GM21723 (cell line): Measurements from ENCODE around the gene TMEM225B.
"Not testable (repeated sequence)": the region's sequence is repeated elsewhere in the genome, so short reads cannot be mapped to it uniquely, and the experiment has no call there.

Source experiments
- ATAC-seq: cut with Tn5 transposase; IDR thresholded peaks from one replicate; pipeline ENCODE4 v1.9.1; 2021; ENCODE audit warnings: mild to moderate bottlenecking, moderate library complexity; ENCODE audit not compliant: unreplicated experiment

Gene TMEM225B

GRCh38 chr7:99597762-99598501 lies at the start of gene TMEM225B:
TMEM225B (plus strand) TSS chr7:99598267; CDS start chr7:99604389, 6,122 bp downstream.
- ATAC-seq, result no peak

DNA sequence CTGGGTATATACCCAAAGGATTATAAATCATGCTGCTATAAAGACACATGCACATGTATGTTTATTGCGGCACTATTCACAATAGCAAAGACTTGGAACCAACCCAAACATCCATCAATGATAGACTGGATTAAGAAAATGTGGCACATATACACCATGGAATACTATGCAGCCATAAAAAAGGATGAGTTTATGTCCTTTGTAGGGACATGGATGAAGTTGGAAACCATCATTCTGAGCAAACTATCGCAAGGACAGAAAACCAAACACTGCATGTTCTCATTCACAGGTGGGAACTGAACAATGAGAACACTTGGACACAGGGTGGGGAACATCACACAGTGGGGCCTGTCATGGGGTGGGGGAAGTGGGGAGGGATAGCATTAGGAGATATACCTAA lies 48.5 kb upstream of the TMEM225B start:
- ATAC-seq, result not testable (repeated sequence)

DNA sequence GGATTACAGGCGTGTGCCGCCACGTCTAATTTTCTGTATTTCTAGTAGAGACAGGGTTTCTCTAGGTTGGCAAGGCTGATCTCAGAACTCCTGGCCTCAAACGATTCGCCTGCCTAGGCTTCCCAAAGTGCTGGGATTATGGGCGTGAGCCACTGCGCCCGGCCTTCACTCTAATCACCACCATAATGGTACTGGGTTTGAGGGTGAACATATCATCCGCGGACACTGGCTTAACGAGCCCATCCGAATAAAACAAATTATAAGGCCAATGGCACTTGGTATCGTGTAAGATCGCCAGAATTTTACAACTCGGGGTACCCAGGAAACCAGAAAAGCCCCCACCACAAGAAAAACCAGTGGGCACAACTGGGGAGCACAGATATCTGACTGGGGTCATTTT lies 46.7 kb upstream of the TMEM225B start:
- no peak for ATAC-seq

DNA sequence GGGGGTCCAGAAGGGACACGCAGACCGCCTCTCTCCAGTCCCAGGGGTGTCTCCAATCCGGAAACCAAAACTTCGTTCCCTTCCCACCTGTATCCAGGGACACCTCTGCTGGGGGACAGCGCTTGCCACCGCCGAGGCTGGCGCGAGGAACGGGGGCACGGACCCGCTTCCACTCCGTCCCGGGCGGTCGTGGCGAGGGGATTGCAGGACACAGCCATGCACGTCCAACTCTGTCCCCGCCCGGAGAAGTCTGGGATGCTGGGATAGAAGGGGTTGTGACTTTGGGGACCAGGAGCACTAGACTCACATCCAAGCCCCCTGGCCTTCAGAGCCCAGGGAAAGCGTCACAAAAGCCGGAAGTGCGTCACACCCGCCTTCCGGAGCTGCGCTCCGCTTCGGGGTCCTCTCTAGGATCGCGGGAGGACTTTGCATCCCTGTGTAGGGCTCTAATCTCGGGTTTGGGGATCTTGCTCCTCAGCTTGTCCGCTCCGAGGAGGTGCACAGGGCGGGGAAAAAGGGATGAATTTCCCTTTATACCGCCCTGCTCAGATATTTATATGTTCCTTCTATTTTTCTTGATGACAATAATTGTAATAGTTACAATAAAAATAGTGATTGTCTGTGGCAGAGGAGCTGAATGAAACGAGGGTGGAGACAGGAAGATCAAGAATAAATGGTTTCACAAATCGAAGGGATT lies 46.2 kb upstream of the TMEM225B start, which contains the start of gene FAM200A:
Gene FAM200A (minus strand): TSS at position 348 of the 697 bp plus-strand sequence. CDS start 3,707 bp downstream, outside the sequence.
- ATAC-seq, result peak; percentile 98

DNA sequence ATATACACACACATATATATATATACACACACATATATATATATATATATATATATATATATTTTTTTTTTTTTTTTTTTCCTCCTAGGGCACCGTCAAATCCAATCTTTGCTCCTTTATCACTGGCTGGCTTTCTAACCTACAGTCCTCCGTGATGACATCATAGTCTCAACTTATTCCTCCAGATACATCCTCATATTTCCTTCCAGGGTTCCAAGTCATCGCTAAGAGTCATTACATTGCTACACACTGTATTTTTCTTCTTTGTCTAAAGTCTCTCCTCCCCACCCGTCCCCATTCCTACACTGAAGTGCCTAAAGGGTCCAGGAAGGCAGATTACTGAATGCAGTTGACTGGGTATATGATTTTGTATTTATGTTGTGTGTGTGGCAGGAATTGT lies 45.0 kb upstream of the TMEM225B start:
- no peak for ATAC-seq

DNA sequence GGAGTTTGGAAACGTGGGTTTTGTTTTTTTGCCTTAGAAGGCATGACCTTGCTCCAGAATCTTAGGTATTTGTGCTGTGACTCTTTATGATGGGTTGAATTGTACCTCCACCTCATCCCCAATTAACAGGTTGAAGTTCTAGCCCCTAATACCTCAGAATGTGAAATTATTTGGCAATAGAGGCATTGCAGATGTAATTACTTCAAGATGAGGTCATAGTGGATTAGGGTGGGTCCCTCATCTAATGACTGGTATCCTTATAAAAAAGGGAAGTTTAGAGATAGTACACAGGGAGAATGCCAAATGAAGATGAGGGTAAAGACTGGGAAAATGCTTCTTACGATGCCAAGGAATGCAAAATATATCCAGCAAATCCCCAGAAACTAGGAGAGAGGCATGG lies 43.1 kb upstream of the TMEM225B start:
- ATAC-seq, result no peak

- no peak for ATAC-seq
These were observed 40.9 kb upstream of the TMEM225B start for GRCh38 chr7:99557196-99557607.

DNA sequence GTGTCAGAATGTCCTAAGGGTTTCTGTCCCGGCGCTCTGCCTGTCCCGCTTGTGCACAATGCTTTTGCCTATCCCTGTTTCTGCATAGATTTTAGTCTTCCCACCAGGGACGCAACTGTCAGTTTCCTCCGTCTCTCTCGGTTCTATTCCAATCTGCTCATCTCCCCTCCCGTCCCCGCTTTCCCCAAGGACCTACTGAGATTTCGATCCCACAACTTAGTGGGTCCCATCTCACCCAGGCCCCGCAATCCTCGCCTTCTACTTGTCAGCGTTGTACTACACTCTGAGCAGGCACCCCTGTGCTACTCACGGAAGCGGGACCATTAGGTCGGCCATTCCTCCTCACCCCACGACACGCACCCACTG lies 40.1 kb upstream of the TMEM225B start:
- peak; percentile 48 for ATAC-seq

DNA sequence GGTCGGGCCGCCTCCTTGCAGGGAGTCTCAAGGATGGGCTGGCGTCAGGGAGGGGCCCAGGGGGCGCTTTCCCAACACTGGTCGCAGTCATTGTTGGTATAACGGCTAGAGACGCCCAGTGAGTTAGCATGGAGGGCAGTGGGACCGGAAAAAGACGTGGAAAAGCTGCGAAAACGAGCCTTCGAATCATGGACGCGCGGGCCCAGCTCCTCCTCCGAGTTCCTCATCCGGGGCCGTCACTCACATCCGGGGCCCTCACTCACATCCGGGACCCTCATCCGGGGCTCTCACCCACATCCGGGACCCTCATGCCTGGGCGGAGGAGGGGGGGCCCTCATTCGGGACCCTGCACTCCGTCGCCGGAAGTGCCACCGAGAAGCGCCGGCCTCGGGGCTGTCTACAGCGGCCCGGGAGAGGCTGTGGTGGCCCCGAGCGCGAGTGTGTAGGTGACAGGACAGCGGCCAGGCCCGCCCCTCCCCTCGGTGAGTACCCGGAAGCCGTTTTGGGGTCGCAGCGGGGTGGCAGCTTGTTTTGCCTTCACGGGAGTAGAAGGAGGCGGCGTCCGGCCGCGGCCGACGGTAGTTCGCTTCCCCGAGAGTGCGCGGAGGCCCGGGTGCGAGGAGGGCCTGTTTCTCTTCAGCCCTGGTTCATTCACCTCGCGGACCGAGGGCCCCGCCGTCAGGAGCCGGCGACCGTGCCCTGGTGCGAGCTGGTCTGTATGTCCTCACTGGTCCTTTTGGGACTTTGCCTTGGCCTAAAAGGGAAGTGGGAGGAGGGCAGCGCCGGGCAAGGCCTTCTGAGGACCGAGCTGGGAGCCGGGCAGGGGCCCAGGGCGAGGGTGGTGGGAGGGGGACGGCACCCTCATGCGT lies 39.5 kb upstream of the TMEM225B start, which contains the start of gene ZNF655:
Gene ZNF655 (plus strand): TSS at position 337 of the 869 bp plus-strand sequence. CDS start 1,918 bp downstream, outside the sequence.
- peak; percentile 87 for ATAC-seq

DNA sequence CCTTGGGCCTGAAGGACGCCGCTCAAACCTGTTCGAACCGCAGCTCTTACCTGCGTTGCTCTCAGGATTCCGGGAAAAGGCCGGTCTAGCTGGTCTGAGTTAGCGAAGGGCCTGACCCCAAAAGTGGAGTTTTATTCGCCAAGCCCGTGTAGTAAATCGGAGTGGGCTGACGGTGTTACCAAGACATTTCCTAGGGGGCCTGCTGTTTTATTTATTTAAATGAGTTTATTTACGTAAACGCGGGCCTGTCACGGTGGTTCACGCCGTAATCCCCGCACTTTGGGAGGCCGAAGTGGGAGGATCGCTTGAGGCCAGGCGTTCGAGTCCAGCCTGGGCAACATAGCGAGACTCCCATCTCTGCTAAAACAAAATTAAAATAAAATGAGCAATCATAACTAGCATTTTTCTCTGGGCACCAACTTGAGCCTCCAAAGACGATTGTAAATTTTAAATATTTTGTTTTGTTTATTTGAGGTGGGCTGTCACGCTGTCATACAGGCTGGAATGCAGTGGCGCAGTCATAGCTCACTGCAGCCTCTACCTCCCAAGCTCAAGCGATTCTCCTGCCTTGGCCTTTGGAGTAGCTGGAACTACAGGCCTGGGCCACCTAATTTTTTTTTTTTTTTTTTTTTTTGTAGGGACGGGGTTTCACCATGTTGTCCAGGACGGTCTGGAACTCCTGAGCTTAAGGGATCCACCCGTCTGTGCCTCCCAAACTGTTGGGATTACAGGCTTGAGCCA lies 38.7 kb upstream of the TMEM225B start:
- ATAC-seq, result no peak

- ATAC-seq, result no peak
These were observed 37.0 kb upstream of the TMEM225B start for GRCh38 chr7:99560834-99561736.

DNA sequence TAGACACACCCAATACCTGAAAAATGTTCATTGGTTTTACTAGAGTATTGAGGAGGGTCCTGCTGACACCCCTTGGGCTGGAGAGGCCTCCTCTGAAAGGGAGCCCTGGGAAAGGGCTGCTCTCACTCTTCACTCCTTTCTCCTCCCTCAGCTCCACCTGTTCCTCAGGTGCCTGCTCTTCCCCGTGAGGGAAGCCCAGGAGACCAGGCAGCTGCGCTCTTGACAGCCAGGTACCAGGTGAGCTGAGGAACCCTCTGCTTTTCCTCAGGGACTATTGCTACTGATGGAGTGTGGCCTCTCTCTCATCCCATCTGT lies 36.4 kb upstream of the TMEM225B start:
- ATAC-seq, result no peak

GRCh38 chr7:99562114-99562784 lies 35.8 kb upstream of the TMEM225B start:
- no peak for ATAC-seq

DNA sequence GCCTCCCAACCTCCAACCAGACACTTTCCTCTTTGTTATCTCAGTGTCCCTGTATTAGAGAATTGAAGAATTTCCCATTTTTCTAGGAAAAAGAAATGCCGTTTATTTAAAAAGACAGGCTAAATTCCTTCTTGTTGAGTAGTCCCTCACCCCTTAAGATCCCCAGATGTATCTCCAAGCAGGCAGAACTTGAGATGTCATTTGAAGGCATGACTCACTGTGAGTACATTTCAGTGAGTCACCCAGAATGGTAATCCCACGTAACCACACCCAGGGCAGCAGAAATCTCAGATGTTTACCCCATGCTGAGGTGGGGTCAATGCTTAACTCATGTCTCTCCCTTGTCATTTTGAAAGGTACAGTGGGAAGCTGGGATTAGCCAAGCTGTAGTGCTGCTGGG lies 35.2 kb upstream of the TMEM225B start:
- no peak for ATAC-seq

- ATAC-seq, result no peak
These were observed 34.4 kb upstream of the TMEM225B start for GRCh38 chr7:99563650-99564049.

DNA sequence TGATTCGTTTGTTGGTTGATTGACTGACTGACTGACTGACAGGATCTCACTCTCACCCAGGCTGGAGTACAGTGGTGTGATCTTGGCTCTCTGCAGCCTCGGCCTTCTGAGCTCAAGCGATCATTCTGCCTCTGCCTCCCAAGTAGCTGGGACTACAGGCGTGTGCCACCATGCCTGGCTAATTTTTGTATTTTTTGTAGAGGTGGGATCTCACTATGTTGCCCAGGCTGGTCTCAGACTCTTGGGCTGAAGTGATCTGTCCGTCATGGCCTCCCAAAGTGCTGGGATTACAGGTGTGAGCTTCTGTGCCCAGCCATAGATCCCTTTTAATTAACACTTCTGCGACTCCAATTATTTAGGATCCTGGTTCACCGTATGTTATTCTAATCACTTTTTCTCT lies 29.3 kb upstream of the TMEM225B start:
- ATAC-seq, result not testable (repeated sequence)

- ATAC-seq, result no peak
These were observed 26.3 kb upstream of the TMEM225B start for GRCh38 chr7:99571768-99572167.

GRCh38 chr7:99573257-99573656 lies 24.8 kb upstream of the TMEM225B start:
- no peak for ATAC-seq

DNA sequence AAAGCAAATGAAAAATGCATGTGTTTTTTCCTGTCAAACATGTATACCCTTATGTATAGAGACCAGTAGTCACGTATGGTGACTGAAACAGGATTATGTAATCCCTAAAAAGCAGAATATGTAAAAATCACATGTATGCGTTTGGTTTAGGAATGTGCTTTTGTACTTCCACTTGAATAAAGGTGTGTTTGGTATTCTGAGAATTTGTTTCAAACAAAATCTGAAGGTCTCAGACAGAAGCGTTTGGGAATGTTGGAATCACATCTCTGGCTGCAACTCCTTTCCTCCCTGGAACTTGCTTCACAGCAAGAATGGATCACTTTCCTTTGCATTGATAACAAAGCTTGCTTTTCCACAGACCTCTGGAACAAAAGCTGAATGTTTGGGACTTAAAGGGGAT lies 21.8 kb upstream of the TMEM225B start:
- ATAC-seq, result no peak
